SK-N-SH (cell line): ENCODE data around the gene PTPN18.

Source experiments
- CTCF ChIP-seq: fragments of 200-600 bp; sonication (generic); IDR thresholded peaks from 2 replicates; pipeline ENCODE4 v1.6.1; 2017; ENCODE audit warnings: antibody characterized with exemption, mild to moderate bottlenecking, moderate library complexity
- GABPA ChIP-seq: IDR thresholded peaks from 2 replicates; pipeline ENCODE4 v1.4.0; 2012; ENCODE audit warnings: low read depth, mild to moderate bottlenecking
- TCF12 ChIP-seq: IDR thresholded peaks from 2 replicates; pipeline ENCODE4 v1.4.0; 2012
- YY1 ChIP-seq: IDR thresholded peaks from 2 replicates; pipeline ENCODE4 v1.4.0; 2012; ENCODE audit warnings: low read depth, mild to moderate bottlenecking

DNA sequence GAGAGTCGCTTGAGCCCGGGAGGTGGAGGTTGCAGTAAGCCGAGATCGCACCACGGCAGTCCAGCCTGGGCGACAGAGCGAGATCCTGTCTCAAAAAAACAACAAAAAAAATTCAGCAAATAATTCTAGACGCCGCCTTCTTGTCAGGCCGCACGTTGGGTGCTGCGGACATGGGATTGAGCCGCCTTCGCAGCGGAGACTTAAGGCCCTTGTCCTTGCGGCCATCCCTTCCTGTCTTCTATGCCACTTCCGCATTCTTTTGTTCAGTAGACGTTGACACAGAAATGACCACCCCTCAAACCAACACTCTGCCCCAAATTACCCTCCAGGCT is 15.8 kb downstream of the PTPN18 start:
- no peak for TF ChIP-seq TCF12
- TF ChIP-seq CTCF, result no peak
- no peak; the same call in 1 of the 2 replicates for TF ChIP-seq YY1
- no peak for TF ChIP-seq GABPA
